SU-DHL-6 (cell line): ENCODE results near the gene RBM20.

Experiments used
- H2AFZ ChIP-seq: fragments of 200-600 bp; sonication (generic); 2 replicates; pipeline ENCODE4 v1.6.1; 2014; ENCODE audit warnings: low read depth, mild to moderate bottlenecking, moderate library complexity, mixed read lengths, antibody characterized with exemption, low read length; ENCODE audit not compliant: severe bottlenecking
- H3F3A ChIP-seq: fragments of 200-600 bp; shearing (Covaris generic); 2 replicates; pipeline ENCODE4 v1.6.0; 2016; ENCODE audit warnings: antibody characterized with exemption, mild to moderate bottlenecking; ENCODE audit not compliant: insufficient read depth
- H3K27ac ChIP-seq: fragments of 200-600 bp; sonication (generic); 2 replicates; pipeline ENCODE4 v1.5.1; 2016; ENCODE audit warnings: low read depth, mild to moderate bottlenecking, low read length, moderate library complexity, mixed read lengths
- H3K27me3 ChIP-seq: fragments of 200-600 bp; sonication (generic), shearing (Covaris generic); 2 replicates; pipeline ENCODE4 v1.6.0; 2014; ENCODE audit warnings: mild to moderate bottlenecking, low read length
- H3K36me3 ChIP-seq: fragments of 200-600 bp; sonication (generic); 2 replicates; pipeline ENCODE4 v1.6.1; 2014; ENCODE audit warnings: mild to moderate bottlenecking, low read length, mixed read lengths
- H3K4me2 ChIP-seq: fragments of 300-600, 200-600 bp; shearing (Covaris generic), sonication (generic); 2 replicates; pipeline ENCODE4 v1.6.0; 2014; ENCODE audit warnings: low read length, low read depth, mild to moderate bottlenecking; ENCODE audit not compliant: poor library complexity, severe bottlenecking
- H3K4me3 ChIP-seq: fragments of 200-600 bp; sonication (generic); 2 replicates; pipeline ENCODE4 v1.5.1; 2014; ENCODE audit warnings: antibody characterized with exemption, low read length, mild to moderate bottlenecking, mixed read lengths; ENCODE audit not compliant: insufficient read depth, poor library complexity, severe bottlenecking
- H3K79me2 ChIP-seq: fragments of 200-600 bp; sonication (generic); 2 replicates; pipeline ENCODE4 v1.6.1; 2014; ENCODE audit warnings: mild to moderate bottlenecking, low read length, moderate library complexity; ENCODE audit not compliant: insufficient read depth
- H3K9ac ChIP-seq: fragments of 200-600 bp; sonication (generic); 2 replicates; pipeline ENCODE4 v1.7.0; 2014; ENCODE audit warnings: mild to moderate bottlenecking, low read length
- H3K9me2 ChIP-seq: fragments of 200-600 bp; sonication (generic); replicated peaks from 2 replicates; pipeline ENCODE4 v1.6.1; 2014; ENCODE audit warnings: low read length; ENCODE audit not compliant: insufficient read depth
- H3K9me3 ChIP-seq: fragments of 200-600 bp; sonication (generic); 2 replicates; pipeline ENCODE4 v1.6.1; 2014; ENCODE audit warnings: low read length, mixed read lengths; ENCODE audit not compliant: insufficient read depth
- H4K20me1 ChIP-seq: fragments of 200-600 bp; sonication (generic); 2 replicates; pipeline ENCODE4 v1.6.1; 2014; ENCODE audit warnings: low read depth, mild to moderate bottlenecking, antibody characterized with exemption, low read length, moderate library complexity, mixed read lengths
- EZH2phosphoT487 ChIP-seq: fragments of 200-600 bp; sonication (generic), shearing (Covaris generic); conservative IDR thresholded peaks from 2 replicates; pipeline ENCODE4 v1.6.1; 2018; ENCODE audit warnings: mild to moderate bottlenecking, antibody characterized with exemption, low read length, moderate library complexity, mixed read lengths
- TF ChIP-seq, protein P1 (sequence below): fragments of 200-600 bp; sonication (generic); IDR thresholded peaks from one replicate; pipeline ENCODE4 v1.5.1; 2017; ENCODE audit warnings: antibody characterized with exemption, mild to moderate bottlenecking, low read length, moderate library complexity; ENCODE audit not compliant: insufficient read depth, poor library complexity, severe bottlenecking

Gene RBM20

DNA sequence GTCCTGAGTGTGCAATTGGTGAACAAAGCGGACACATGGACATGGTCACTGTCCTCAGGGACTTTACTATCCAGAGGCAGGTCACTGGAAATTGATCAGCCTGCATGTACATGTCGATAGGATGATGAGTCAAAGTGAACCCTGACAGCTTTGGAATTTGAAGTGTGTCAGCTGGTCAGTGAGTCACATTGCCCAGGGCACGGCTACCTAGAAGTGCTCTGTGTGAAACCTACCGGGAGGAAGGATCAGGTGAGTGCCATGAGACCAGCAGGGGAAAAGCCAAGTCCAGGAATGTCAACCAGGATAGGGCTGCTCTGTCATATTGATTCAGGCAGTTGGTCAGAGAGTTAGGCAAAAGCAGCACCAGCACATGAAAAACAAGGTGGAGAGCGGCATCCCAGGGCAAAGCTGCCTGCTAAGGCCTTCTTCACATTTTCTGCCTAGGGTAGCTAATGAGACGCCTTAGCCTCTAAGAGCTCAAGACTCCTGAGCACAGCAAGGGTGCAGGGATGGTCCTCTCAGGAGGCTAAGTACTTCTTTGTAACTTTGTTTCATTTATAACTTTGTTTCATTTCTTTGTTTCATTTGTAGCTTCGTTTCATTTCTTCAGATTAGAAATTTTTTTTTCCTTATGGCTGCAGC lies 208.2 kb downstream of the RBM20 start:
- no peak overlapping the region for H2AFZ ChIP-seq
- H3K4me3 ChIP-seq, result no peak overlapping the region
- no peak for TF ChIP-seq EZH2phosphoT487
- TF ChIP-seq, protein P1, sequence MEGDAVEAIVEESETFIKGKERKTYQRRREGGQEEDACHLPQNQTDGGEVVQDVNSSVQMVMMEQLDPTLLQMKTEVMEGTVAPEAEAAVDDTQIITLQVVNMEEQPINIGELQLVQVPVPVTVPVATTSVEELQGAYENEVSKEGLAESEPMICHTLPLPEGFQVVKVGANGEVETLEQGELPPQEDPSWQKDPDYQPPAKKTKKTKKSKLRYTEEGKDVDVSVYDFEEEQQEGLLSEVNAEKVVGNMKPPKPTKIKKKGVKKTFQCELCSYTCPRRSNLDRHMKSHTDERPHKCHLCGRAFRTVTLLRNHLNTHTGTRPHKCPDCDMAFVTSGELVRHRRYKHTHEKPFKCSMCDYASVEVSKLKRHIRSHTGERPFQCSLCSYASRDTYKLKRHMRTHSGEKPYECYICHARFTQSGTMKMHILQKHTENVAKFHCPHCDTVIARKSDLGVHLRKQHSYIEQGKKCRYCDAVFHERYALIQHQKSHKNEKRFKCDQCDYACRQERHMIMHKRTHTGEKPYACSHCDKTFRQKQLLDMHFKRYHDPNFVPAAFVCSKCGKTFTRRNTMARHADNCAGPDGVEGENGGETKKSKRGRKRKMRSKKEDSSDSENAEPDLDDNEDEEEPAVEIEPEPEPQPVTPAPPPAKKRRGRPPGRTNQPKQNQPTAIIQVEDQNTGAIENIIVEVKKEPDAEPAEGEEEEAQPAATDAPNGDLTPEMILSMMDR, result no peak
- H3K79me2 ChIP-seq, result no peaks in the 10 kb centered on the region
- H3K9me2 ChIP-seq, result no peaks in the 10 kb centered on the region
- no peak overlapping the region for H3K27ac ChIP-seq
- no peaks in the 10 kb centered on the region for H3K9me3 ChIP-seq
- H3K36me3 ChIP-seq, result no peaks in the 10 kb centered on the region
- no peak overlapping the region for H3K9ac ChIP-seq
- H3F3A ChIP-seq, result 0 out of 2 replicates have a peak, but pooled peaks cover 5% of the 10 kb centered on the region
- no peaks in the 10 kb centered on the region for H3K27me3 ChIP-seq
- H3K4me2 ChIP-seq, result no peak overlapping the region
- H4K20me1 ChIP-seq, result no peaks in the 10 kb centered on the region

DNA sequence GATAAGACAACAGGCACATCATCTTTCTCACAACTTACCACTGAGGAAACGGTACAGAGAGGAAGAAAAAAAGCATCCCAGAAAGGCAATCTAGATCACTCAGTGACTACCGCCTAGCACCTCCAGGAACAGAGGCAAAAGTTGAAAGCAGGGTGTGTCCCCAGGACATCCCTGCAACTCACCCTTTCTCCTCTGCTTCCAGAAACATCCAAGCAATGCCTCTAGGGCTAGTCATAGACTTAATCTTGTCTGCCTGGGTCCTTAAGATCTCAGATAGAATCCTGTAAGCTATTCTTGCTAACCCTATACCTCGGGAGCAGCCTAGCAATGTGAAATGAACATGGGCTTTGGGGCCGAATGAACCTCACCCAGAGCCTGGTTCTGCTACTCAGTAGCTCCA lies 208.8 kb downstream of the RBM20 start:
- H4K20me1 ChIP-seq, result no peaks in the 10 kb centered on the region
- TF ChIP-seq, protein P1, result no peak
- no peak for TF ChIP-seq EZH2phosphoT487
- H3K9ac ChIP-seq, result no peak overlapping the region
- H3K9me3 ChIP-seq, result no peaks in the 10 kb centered on the region
- no peaks in the 10 kb centered on the region for H3K9me2 ChIP-seq
- no peak overlapping the region for H2AFZ ChIP-seq
- H3K36me3 ChIP-seq, result no peaks in the 10 kb centered on the region
- no peaks in the 10 kb centered on the region for H3K27me3 ChIP-seq
- H3K4me3 ChIP-seq, result no peak overlapping the region
- no peak overlapping the region for H3K4me2 ChIP-seq
- H3K27ac ChIP-seq, result no peak overlapping the region
- peaks cover 7% of the 10 kb centered on the region; the same call in 1 of the 2 replicates for H3F3A ChIP-seq
- H3K79me2 ChIP-seq, result no peaks in the 10 kb centered on the region

DNA sequence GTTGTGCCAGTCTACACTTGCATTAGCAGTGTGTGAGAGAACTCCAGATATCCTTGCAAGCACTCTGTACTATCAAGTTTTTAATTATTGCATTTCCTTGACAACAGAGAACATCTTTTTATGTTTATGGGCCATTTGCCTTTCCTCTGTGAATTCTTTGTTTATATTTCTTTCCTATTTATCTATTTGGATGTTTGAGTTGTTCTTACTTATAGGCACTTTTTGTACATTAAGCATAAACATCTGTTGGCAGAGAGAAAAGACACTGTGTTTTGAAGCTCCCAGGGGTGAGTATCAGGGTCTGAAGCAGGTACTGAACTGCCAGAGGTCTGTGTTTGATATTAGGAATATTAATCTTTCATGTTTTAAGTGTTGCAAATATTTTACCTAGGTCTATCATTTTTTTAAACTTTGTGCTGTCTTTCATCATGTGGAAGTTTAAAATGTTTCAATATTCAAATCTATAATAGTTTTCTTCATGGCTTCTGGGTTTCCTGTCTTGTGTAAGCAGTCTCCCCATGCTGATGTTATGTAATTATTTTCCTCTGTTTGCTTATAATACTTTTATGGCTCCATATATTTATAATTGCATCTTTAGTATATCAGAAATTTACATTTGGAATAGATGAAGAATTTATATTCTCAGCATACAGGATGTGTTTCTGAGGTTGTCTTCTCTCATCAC lies 209.9 kb downstream of the RBM20 start:
- Histone ChIP-seq H3K79me2 (no peaks in the 10 kb centered on the region), H3K9me2 (no peaks in the 10 kb centered on the region), H3F3A (peaks cover 6% of the 10 kb centered on the region; the same call in 1 of the 2 replicates), H4K20me1 (no peaks in the 10 kb centered on the region), H2AFZ (no peak overlapping the region), H3K27ac (no peak overlapping the region), H3K36me3 (no peaks in the 10 kb centered on the region), H3K4me3 (no peak overlapping the region), H3K9me3 (no peaks in the 10 kb centered on the region), H3K4me2 (no peak overlapping the region), H3K27me3 (no peaks in the 10 kb centered on the region), H3K9ac (no peak overlapping the region)
- no peak for TF ChIP-seq EZH2phosphoT487
- TF ChIP-seq, protein P1, result no peak
